GM18520 (cell line): ENCODE data around the gene EEF2K.

Experiments used
- ATAC-seq: cut with Tn5 transposase; IDR thresholded peaks from one replicate; pipeline ENCODE4 v1.9.1; 2021; ENCODE audit not compliant: unreplicated experiment

EEF2K gene

DNA sequence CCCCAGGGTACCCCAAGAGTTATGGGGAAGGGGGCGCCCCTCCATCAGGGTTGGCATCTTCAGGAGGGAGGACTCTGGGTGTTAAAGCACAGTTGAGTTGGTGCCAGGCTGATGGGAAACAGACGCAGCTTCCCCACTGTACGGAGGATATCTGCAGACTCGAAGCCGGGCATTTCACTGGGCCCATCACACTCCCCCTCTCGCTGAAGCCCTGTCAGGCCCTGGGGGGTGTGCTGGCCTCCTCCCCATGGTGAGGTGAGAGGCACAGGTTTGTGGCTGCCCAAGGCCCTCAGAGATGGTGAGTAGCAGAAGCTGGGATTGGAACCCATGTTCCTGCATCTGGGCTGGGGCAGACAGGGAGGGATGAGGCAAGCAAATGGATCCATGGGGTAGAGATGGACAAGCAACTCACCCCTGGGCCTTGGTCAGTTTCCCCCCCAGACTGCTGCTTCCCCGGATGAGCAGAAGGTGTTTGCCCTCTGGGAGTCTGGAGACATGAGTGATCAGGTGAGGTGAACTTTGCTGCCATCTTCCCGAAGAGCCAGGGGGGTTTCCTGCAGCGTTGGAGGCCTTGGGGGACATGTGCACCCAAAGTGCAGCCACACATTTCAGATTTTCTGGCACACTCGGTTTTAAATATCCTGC is 122.1 kb downstream of the EEF2K start:
- no peak for ATAC-seq

DNA sequence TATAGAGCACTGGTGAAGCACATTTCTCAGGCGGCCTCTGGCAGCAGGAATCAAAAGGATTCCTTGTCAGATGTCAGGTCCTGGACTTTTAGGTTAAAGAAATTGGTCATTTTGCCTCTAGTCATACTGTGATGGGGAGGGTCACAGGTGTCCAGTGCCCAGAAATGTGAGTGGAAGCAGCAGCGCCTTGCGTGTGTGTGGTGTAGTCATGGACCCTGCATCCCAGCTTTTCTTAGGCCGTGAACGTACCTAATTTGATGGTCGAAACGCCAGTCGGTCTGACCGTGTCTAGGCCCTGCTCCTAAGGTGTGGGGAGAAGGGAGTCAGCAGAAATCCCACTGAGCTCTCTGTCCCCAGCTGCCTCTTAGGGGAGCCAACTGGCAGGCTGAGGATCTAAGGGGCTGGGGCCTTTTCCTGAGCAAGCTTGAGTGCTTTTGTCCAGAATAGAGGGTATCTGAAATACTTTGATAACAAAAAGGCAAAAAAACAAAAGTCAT is 123.2 kb downstream of the EEF2K start:
- ATAC-seq = no peak

DNA sequence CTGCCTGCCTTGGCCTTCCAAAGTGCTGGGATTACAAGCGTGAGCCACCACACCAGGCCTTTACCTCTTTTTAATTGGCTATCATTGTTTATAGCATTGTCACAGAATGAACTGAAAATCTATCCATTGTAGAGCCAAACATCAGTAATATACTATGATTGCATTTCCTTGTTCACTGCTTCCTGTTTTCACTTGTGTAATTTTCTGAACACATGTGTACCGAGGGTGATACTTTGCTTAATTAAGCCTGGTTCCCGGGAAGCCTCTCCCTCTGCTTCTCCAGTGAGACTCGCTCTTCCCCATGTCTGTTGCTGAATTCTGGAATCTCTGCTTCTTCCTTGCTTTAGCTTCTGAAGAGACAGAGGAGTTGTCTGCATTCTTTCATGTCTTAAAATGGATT is 124.2 kb downstream of the EEF2K start:
- no peak for ATAC-seq

- no peak for ATAC-seq
Measured at GRCh38 chr16:22333457-22333994, 127.4 kb downstream of the EEF2K start.

DNA sequence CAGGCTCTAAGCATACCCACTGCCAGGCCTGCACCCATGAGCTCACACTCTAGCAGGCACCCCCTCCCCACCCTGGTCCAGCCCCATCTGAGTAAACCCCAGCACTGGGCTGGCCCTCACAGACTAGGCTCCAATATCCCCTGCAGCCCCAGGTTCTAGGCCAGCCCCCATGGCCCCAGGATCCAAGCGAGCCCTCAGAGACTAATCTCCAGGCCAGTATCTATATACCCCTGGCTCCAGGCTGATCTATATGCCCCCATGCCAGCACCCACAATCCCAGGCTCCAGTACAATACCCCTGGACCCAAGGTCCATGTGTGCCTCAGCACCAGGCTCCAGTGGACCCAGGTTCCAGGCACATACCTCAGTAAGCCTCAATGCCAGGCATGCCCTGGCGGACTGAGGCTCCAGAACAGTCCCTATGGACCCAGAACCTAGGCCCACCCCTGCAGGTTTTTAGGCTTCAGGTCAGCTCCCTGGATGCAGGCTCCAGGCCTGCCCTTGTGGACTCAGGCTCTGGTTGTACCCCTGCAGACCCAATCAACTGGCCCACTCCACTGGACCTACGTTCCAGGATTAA is 129.7 kb downstream of the EEF2K start:
- no peak for ATAC-seq

DNA sequence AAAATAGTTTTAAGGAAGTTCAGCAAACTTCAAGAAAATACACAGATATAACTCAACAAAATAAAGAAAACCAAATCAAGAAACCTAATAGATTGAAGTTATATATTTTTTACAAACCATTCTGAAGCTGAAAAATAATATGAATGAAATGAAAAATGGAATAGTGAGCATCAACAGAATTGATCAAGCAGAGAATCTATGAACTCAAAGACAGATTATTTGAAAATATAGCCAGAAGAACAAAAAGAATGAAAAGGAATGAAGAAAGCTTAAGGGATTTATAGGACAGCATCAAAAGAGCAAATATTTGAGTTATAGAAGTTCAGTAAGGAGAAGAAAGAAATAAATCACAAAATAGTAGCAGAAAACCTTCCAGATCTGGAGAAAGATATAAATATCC is 130.5 kb downstream of the EEF2K start:
- no peak for ATAC-seq

DNA sequence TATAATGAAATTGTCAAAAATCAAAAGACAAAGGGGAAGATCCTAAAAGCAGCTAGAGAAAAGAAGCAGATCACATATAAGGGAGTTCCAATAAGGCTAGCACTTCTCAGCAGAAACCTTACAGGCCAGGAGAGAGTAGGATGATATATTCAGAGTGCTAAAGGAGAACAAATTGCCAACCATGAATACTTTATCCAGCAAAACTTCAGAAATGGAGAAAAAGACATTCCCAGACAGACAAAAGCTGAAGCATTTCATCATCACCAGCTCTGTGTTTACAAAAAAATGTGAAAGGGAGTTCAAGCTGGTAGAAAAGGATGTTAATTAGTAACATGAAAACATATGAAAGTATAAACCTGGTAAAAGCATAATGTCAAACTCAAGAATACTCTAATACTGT is 131.0 kb downstream of the EEF2K start:
- no peak for ATAC-seq

DNA sequence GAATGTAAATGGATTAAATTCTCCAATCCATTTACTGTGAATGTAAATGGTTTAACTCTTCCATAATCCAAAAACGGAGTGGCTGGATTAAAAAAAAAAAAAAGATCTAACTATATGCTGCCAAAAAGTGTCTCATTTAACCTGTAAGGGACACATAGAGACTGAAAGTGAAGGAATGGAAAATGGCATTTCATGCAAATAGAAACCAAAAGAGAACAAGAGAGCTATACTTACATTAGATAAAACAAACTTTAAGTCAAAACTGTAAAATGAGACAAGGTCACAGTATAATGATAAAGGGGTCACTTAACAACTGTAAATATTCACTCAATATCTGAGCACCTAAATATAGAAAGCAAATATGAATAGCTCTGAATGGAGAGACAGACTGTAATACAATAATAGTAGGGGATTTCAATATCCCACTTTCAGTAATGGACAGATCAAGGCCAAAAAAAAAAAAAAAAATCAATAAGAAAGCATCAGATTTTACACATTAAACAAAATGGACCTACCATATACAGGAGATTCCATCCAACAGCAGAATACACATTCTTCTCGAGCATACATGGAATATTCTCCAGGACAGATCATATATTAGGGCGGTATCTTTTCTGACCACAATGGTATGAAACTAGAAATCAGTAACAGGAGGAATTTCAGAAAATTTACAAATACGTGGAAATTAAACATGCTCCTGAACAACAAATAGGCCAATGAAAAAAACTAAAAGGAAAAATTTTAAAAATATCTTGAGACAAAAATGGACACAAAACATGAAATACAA is 132.0 kb downstream of the EEF2K start:
- no peak for ATAC-seq
